GM21825 (cell line): ENCODE measurements around the gene PXMP4.

Source experiments
- ATAC-seq: cut with Tn5 transposase; IDR thresholded peaks from one replicate; pipeline ENCODE4 v1.9.1; 2021; ENCODE audit warnings: mild to moderate bottlenecking, moderate library complexity; ENCODE audit not compliant: unreplicated experiment

The PXMP4 gene

DNA sequence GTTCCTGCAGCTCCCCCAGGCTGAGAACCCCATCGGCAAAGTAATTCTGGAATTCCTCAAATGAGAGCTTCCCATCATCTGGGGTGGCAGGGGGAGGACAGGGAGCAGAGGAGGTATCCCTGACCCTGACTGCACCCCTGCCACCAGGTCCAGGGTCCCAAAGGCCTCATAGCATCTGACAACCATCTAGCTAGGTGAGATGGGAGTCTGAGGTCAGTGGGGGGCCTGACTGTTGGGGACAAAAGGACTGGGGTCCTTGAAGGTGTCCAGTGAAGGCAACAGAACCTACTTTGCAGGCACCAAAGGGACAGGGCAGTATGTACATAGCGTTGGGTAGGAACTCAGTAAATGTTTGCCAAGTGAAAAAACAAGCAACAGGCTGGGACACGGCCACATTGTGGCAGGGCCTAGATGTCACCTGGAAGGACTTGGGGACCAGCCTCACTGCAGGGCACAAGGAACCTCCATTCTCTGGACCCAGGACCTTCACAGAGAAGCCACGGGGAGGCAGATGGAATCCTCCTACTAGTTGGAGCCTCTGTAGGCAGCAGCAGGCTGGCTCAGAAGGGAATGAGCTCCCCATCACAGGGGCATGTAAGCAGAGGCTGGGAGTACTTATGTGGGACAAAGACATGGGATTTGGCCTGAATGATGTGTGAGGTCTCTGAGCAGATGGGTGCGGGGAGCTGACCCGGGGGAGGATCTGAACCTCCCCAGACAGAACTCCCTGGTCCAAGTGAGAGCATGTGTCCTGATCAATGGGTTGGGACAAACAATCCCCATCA is 49.2 kb downstream of the PXMP4 start:
- no peak for ATAC-seq

DNA sequence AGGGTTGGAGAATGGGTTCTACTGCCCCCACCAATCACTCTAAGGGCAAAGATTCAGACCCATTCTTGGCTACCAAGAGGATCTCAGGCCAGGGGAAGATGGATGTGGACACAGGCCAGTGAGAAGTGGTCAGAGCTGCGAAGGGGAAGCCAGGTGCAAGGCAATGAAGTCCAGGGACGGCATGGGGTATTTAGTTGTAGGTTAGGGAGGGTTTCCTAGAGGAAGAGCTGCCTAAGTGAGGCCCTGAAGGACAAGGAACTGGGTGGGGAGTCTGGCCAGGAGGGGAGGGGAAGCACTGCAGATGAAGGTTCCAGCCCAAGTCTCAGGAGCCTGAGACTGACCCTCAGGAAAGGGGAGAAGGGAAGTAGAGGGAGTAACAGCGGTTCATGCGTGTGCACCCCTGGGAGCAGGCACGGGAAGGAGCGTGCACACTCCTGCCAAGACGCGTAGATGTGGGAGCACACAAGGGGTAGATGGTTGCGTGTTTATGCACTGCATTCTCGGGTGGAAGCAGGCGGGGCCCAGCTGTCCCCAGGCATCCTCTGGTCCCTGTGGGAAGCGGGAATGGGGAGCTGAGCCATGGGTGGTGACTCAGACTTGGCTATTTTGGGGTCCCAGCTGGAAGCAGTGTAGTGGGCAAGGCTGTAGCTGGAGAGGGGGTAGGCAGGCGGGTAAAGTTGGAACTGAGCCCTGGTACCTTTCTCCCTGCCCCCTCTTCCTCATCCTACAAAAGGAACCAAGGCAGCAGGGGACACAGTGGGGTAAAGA is 50.1 kb downstream of the PXMP4 start:
- no peak for ATAC-seq

- ATAC-seq = no peak
These were observed 50.9 kb downstream of the PXMP4 start for GRCh38 chr20:33669224-33669623.

DNA sequence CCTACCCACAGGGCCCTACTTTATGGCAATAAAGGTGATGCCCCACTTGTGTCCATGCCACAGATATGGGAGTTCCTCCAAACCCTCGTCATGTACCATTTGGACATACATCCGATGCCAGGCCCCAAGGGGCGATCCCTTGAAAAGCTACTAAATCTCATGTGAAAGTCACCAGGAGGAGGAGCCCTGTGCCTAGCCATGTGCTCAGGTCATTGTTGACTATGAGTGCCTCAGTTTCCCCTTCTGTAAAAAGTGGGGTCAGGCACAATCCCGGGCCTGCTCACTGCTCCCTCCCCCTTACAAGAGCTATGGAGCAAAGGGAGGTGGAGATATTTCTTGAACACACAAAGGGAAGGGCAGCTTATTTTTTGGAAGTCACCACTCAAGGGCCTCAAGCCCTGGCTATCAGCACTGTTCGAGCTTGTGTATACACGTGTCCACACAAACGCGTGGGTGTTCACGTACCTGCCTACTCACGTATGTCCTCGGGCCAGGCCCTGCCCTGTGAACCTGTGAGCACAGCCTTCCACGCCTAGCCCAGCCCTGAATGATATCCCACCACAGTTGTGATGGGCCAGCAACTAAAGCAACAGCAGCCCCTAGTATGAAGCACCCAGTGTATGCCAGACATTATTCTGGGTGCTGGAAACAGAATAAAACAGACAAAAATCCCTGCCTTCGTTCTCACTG is 51.5 kb downstream of the PXMP4 start:
- ATAC-seq = no peak

- peak; percentile 39 for ATAC-seq
These were observed 52.2 kb downstream of the PXMP4 start for GRCh38 chr20:33667676-33668465.

GRCh38 chr20:33667245-33667675 is 52.9 kb downstream of the PXMP4 start:
- ATAC-seq = peak; percentile 10

- ATAC-seq = peak; percentile 56
These were observed 53.5 kb downstream of the PXMP4 start, which contains the start of gene ACTL10 for GRCh38 chr20:33666293-33667244. Gene ACTL10 (plus strand): TSS chr20:33666943. CDS start chr20:33667498, 555 bp downstream.

DNA sequence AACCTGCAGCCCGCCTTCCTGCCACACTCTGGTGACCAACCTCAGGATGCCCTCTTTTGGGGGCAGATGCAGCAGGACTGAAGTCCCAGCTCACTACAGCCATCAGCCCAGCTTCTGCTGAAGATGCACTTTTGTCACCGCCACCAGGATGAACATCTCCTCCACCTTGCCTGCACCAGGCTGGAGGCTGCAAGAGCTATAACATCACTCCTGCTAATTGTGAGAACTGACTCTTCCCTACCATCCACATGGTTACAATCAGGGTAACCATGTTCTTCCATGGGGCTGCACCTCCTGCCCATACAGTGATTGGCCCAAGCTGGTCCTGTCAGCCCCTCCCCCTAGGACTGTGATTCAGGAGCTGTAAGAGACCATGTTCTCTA is 55.4 kb downstream of the PXMP4 start:
- ATAC-seq = no peak

DNA sequence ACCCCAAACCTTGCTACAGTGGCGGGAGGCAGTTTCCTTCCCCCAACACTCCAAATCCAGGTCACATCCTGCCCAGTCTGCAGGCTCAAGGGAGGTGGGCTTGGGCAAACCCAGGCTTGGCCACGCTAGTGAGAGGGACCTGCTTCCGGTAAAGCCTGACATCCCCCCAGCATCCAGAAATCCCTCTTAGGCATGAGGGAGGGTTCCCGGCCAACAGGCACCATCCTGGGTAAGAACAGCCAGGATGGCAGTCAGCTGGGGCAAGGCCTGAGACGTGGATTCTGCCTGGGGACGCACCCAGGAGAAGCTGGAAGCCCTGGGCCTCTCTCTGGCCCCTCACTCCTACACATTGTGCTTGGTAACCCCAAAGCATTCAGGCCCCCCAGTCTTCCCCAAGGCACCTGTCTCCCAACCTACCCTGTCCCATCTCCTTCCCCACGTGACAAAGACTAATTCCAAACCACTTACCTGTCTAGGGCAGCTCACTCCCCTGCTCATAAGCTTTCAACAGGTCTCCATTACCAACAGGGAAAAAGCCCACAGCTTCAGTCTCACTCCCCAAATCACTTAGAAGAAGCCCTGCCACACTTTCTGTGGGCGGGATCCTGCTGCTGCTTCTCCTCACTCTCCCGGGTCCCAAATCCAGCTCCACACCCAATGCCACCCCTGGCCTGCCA is 55.9 kb downstream of the PXMP4 start:
- ATAC-seq = no peak

DNA sequence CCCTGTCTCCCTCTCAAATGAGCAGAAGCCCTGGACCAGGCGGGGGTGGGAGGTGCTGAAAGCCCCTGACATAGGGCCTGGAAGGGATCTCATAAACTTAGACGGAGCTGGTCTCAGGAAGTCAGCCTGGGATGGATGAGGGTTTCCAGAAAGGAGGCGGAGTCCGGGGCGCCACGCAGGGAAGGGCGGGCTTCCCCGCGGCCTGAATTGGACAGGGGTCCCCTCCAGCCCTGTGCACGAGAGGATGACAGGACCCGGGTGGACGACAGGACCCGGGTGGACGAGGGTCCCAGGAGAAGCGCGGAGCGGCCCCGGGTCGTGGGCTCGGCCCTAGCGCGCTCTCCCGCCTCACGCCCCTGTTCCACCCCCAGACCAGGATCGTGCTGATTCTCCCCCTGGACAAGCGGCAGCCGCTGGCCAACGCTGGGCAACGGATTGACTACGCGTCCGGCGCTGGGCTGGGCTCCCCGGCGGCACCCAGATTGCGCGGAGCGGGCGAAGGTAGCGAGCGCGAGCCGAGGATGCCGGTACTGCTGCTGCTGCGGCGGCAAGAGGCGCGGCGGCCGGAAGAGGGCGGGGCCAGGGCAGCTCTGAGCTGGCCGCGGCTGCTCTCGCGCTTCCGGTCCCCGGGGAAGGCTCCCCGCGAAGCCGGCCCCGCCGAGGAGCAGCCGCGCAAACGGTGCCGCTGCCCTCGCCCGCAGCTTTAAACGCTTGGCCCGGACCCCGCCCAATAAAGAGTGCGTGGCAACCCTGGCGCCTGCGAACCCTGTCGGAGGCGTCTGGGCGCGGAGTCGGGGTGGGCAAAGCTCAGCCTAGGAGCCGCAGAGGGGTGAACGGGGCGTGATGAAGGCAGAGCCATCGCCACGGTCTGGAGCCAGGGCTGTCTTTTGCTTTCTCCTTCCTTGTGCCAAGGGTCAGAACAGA is 56.7 kb downstream of the PXMP4 start:
- ATAC-seq = peak; percentile 34

- no peak for ATAC-seq
These were observed 57.9 kb downstream of the PXMP4 start, which contains the start of gene C20orf144 for GRCh38 chr20:33662172-33662571. Gene C20orf144 (plus strand): TSS chr20:33662327. CDS start chr20:33662346, 19 bp downstream.

DNA sequence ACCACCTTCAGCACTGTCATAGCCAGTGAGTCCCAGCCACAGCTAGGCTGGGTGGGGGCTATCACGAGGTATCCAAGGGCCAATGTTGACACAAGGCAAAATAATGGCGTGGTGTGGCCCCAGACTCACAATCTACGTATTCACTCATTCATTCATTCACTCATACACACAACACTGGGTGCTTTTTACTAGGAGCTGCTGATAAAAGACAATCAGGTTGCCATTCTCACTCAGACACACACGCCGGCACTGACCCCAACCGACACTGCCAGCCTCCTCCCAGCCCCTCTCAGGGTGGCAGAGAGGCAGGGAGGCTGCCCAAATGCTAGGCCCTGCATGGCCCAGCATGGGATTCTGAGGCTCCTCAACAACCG is 59.4 kb downstream of the PXMP4 start:
- ATAC-seq = no peak

DNA sequence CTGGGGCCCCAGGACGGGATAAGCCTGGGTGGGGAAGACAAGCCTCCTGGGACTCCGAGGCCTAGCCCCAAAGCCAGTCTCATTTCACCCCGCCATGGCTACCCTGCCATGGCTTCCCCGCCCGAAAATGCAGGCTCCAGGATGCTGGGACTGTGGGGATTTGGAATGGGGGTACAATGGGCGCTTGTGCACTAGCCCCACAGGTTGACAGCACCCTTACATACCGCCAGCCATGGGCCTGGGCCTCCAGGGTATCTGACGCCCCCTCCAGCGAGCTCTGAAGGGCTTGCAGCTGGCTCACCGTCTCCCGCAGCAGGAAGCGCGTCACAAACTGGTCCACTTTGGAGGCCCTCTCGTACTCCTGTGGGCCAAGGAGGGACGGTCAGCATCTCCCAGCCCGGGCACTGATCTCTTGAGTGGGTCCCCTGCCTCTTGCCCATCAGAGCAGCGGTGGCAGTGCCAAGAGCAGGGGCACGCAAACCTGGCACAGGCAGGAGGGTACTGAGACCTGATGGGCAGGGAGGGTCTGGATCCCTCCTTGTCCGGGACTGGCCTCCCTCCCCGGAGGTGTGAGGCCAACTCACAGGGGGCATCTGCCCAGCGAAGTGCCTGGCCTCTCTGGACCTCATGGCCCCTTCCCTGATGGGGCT is 60.0 kb downstream of the PXMP4 start:
- ATAC-seq = no peak

GRCh38 chr20:33659341-33660034 is 60.6 kb downstream of the PXMP4 start:
- ATAC-seq = no peak

GRCh38 chr20:33658929-33659328 is 61.2 kb downstream of the PXMP4 start:
- ATAC-seq = no peak

DNA sequence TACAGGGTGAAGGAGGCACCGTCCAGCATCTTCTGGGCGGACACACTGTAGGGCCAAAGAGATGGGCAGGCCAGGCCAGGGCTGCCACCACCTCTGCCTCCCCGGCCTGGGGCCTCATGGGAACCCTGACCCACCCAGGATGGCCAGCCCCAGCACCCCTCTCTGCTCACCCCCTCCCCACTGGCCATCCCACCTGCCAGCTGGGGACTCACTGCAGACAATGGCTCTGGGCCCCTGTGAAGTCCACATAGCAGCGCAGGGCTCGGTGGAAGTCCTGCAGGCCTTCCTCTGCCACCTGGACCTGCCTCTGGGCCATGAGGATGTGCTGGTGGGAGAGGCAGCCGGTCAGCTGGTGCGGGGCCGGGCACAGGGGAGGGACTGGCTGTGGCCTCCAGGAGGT is 61.6 kb downstream of the PXMP4 start:
- no peak for ATAC-seq

DNA sequence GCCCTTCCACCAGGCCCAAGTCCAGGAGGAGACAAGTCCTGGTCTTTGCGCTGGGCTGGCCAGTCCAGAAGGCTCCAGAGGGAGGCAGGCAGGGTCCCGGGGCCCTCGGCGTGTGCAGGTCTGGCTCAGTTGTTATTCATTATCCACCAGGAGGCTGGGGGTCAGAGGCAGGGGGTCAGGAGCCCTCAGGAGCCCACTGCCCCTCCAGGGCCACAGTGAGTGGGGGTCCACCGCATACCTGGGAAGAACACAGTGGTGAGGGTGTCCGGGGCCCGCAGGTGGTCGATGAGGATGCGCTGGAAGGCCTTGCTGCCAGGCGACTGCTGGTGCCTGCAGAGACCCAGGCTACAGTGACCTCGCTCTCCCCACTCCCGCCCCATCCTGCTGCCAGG is 62.4 kb downstream of the PXMP4 start:
- no peak for ATAC-seq
